Muscle of leg (tissue), 16 donors: Measurements from ENCODE around the gene VDAC2. TPM values are rescaled to one million over a fixed set of nuclear protein-coding genes. Genes with fewer than 3 reads are reported as not detected.
A peak's percentile ranks its signal among the peaks of the same experiment; 100 is the strongest.

Source experiments
- DNase-seq: peaks from one replicate; pipeline ENCODE4 v3.0.0; 2013
- H3K27ac ChIP-seq: one replicate; pipeline ENCODE4 v1.5.1; 2013; ENCODE audit warnings: mild to moderate bottlenecking, low read length, control low read depth
- H3K27me3 ChIP-seq: one replicate; pipeline ENCODE4 v1.6.1; 2013; ENCODE audit warnings: low read length; ENCODE audit not compliant: control insufficient read depth, insufficient read depth
- H3K36me3 ChIP-seq: one replicate; pipeline ENCODE4 v1.6.1; 2013; ENCODE audit warnings: low read length; ENCODE audit not compliant: control insufficient read depth, insufficient read depth
- H3K4me1 ChIP-seq: one replicate; pipeline ENCODE4 v1.6.1; 2013; ENCODE audit warnings: low read length; ENCODE audit not compliant: control insufficient read depth, insufficient read depth
- H3K4me3 ChIP-seq: one replicate; pipeline ENCODE4 v1.5.1; 2013; ENCODE audit warnings: low read length, control low read depth
- H3K9me3 ChIP-seq: replicated peaks from 2 replicates; pipeline ENCODE4 v1.6.1; 2013; ENCODE audit warnings: low read depth, low read length; ENCODE audit not compliant: control insufficient read depth
- WGBS: methylation state at CpG from one replicate; pipeline ENCODE4 v1.1.5; 2013; ENCODE audit warnings: missing lambda C conversion rate; ENCODE audit not compliant: insufficient coverage; 5-methylcytosine and 5-hydroxymethylcytosine counted together
- long read RNA-seq, 11 donors: transcript quantifications; one replicate each; lab custom pipeline, GENCODE V29; 2026
- polyA plus RNA-seq, 8 donors: library from polyadenylated mRNA; unstranded; fragments of 120-200 nt; gene quantifications; one replicate each; pipeline versions ENCODE4 v1.2.1 to v1.2.3, GENCODE V29; 2013; ENCODE audit warnings: inconsistent platforms in 1 of 8, low replicate concordance in 1 of 8; ENCODE audit not compliant: insufficient read length in 8 of 8, insufficient read depth in 1 of 8
- total RNA-seq: library from RNA; stranded (reverse); fragments of 120-200 nt; gene quantifications from one replicate; pipeline ENCODE4 v1.2.4, GENCODE V29; 2013

The VDAC2 gene, protein sequence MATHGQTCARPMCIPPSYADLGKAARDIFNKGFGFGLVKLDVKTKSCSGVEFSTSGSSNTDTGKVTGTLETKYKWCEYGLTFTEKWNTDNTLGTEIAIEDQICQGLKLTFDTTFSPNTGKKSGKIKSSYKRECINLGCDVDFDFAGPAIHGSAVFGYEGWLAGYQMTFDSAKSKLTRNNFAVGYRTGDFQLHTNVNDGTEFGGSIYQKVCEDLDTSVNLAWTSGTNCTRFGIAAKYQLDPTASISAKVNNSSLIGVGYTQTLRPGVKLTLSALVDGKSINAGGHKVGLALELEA
- total RNA-seq (186 TPM), polyA plus RNA-seq (100 to 1,000 TPM; 236 to 334 (median 279) TPM)
- long read RNA-seq, donor 1, transcript VDAC2-203 (10 exons, 1,557 nt) = major isoform, 56 of 71 reads
- long read RNA-seq, donor 1, partial matches to known transcripts = 10 of 71 reads
- long read RNA-seq, donor 1, other reads (novel, unspliced or antisense) = 0 of 71 reads
- long read RNA-seq, donor 2, transcript VDAC2-203 (10 exons, 1,557 nt) = major isoform, 22 of 23 reads
- long read RNA-seq, donor 2, partial matches to known transcripts = 0 of 23 reads
- long read RNA-seq, donor 2, other reads (novel, unspliced or antisense) = 0 of 23 reads
- long read RNA-seq, donor 3, transcript VDAC2-203 (10 exons, 1,557 nt) = major isoform, 159 of 203 reads
- long read RNA-seq, donor 3, partial matches to known transcripts = 38 of 203 reads
- long read RNA-seq, donor 3, other reads (novel, unspliced or antisense) = 5 of 203 reads
- long read RNA-seq, donor 4, transcript VDAC2-203 (10 exons, 1,557 nt) = major isoform, 76 of 85 reads
- long read RNA-seq, donor 4, partial matches to known transcripts = 9 of 85 reads
- long read RNA-seq, donor 4, other reads (novel, unspliced or antisense) = 0 of 85 reads
- long read RNA-seq, donor 5, transcript VDAC2-203 (10 exons, 1,557 nt) = major isoform, 237 of 409 reads
- long read RNA-seq, donor 5, partial matches to known transcripts = 148 of 409 reads
- long read RNA-seq, donor 5, other reads (novel, unspliced or antisense) = 21 of 409 reads
- long read RNA-seq, donor 6, transcript VDAC2-203 (10 exons, 1,557 nt) = major isoform, 186 of 276 reads
- long read RNA-seq, donor 6, partial matches to known transcripts = 89 of 276 reads
- long read RNA-seq, donor 6, other reads (novel, unspliced or antisense) = 0 of 276 reads
- long read RNA-seq, donor 7, transcript VDAC2-203 (10 exons, 1,557 nt) = major isoform, 128 of 201 reads
- long read RNA-seq, donor 7, partial matches to known transcripts = 72 of 201 reads
- long read RNA-seq, donor 7, other reads (novel, unspliced or antisense) = 0 of 201 reads
- long read RNA-seq, donor 8, transcript VDAC2-203 (10 exons, 1,557 nt) = major isoform, 120 of 214 reads
- long read RNA-seq, donor 8, partial matches to known transcripts = 83 of 214 reads
- long read RNA-seq, donor 8, other reads (novel, unspliced or antisense) = 5 of 214 reads
- long read RNA-seq, donor 9, transcript VDAC2-203 (10 exons, 1,557 nt) = major isoform, 91 of 168 reads
- long read RNA-seq, donor 9, partial matches to known transcripts = 76 of 168 reads
- long read RNA-seq, donor 9, other reads (novel, unspliced or antisense) = 0 of 168 reads
- long read RNA-seq, donor 10, transcript VDAC2-203 (10 exons, 1,557 nt) = major isoform, 185 of 232 reads
- long read RNA-seq, donor 10, partial matches to known transcripts = 32 of 232 reads
- long read RNA-seq, donor 10, other reads (novel, unspliced or antisense) = 15 of 232 reads
- long read RNA-seq, donor 11, transcript VDAC2-203 (10 exons, 1,557 nt) = major isoform, 138 of 164 reads
- long read RNA-seq, donor 11, partial matches to known transcripts = 25 of 164 reads
- long read RNA-seq, donor 11, other reads (novel, unspliced or antisense) = 0 of 164 reads

DNA sequence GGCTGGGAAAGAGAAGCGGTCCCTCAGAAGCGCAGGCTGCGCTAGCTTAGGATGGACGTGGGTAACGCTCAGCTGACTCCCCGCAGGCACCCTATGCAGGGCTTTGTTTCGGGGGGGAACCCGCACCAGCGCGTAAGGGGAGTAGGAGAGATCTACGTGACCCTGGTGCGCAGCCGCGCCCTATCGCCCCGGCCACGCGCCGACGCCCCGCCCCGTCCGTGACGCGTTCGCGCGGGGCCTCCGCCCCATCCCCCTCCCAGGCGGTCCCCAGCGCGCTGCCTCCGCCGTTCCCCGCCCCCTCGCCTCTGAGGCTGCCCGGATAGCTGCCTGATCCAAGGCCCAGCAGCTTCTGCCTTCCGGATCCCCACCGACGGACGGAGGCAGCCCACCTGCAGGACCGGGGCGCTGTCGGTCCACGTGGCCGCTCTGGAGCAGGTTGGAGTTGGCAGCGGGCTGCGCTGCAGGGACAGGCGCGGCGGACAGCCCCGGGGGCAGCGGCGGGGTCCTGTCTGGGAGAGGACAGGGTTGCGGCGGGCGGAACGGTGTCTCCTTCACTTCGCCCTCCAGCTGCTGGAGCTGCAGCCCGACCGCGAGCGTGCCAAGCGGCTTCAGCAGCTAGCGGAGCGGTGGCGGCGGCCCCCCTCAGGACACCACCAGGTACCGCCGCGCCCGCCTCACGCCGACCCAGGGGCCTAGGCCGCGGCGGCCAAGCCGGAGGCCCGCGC is at the start of gene VDAC2:
Gene VDAC2, plus strand, starts transcription at position 515 of the 725 bp plus-strand sequence. CDS start 363 bp downstream, outside the sequence.
- under 1% methylated on average over 79 of the region's 80 CpGs for WGBS
- no peaks in the 10 kb centered on the region for H3K27me3 ChIP-seq
- no peaks in the 10 kb centered on the region for H3K9me3 ChIP-seq
- peaks cover 25% of the 10 kb centered on the region for H3K36me3 ChIP-seq
- H3K4me1 ChIP-seq = peaks cover 17% of the 10 kb centered on the region
- peak within 1 kb of the TSS; percentile 99 for H3K27ac ChIP-seq
- peak; percentile 95 for DNase-seq
- peak within 1 kb of the TSS; percentile 81 for H3K4me3 ChIP-seq

DNA sequence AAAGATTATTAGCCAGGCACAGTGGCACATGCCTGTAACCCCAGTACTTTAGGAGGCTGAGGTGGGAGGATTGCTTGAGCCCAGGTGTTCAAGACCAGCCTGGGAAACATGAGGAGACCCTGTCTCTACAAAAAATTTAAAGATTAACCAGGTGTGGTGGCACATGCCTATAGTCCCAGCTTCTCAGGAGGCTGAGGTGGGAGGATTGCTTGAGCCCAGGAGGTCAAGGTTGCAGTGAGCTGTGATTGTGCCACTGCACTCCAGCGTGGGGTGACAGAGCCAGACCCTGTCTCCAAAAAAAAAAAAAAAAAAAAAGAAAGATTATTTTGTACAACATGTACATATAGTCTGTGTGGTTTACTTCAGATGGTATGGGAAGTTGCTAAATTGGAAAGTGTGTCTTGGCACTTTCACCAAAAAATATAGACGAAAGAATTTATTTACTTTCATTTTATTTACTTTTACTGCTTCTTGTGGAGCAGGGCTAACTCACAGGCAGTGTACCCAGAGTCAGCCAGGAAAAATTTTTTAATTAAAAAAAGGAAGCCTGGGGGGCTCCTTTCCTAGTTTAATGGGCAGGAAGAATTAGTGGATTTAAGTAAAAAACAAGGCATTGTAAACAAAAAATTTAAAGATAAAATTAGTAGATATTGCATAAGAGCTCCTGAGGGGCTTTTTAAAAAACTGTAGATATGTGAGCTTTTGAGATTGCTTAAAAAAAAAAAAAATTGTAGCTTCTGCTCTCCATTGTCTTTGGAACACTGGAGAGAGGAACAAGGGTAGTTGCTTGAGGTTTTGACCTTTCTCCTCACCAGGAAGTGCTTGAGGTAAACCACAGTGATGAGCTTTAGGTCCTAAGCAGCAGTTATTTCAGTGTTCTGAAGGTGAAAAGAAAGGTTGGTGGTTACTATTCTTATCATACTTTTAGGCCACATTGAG is 44.6 kb upstream of the VDAC2 start:
- DNase-seq = no peak
- no CpG with 5 or more reads among the region's 2 CpGs for WGBS
- peaks cover 10% of the 10 kb centered on the region for H3K36me3 ChIP-seq
- no peak overlapping the region for H3K4me3 ChIP-seq
- H3K4me1 ChIP-seq = no peaks in the 10 kb centered on the region
- H3K9me3 ChIP-seq = no peaks in the 10 kb centered on the region
- H3K27me3 ChIP-seq = no peaks in the 10 kb centered on the region
- no peak overlapping the region for H3K27ac ChIP-seq

DNA sequence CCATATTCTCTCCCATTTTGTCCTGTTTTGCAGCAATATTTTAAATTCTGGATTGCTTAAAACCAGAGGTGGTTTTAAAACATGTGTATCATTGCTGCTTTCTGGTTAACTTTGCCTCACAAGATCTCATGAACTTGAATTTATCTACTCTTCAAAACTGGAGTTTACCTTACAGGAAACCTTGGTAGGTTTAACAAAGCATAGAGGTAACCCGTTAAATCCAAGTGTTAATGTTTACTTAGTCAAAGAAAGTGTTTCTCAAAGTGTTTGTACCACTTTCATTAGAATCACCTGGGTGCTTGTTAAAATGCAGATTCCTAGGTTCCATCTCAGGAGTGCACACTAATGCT is 44.0 kb upstream of the VDAC2 start:
- no CpG with 5 or more reads among the region's 1 CpG for WGBS
- no peaks in the 10 kb centered on the region for H3K4me1 ChIP-seq
- H3K27me3 ChIP-seq = no peaks in the 10 kb centered on the region

DNA sequence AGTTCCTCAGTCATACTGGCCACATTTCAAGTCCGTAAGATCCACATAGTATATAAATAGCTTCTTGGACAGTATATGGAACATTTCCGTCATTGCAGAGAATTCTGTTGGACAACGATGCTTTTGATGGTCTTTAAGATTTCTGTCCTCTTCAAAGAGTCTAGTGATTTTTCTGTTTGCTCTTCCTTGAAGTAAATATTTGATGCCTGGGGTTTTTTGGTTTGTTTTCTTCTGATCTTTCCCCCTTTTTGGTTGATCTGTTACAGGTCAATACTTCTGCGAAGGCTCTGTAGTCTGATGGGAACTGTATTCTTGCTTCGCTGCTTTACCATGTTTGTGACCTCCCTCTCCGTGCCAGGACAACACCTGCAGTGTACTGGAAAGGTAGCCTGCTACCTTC is 42.3 kb upstream of the VDAC2 start:
- Histone ChIP-seq H3K4me1 (no peaks in the 10 kb centered on the region), H3K4me3 (no peak overlapping the region), H3K9me3 (no peaks in the 10 kb centered on the region), H3K27ac (no peak overlapping the region), H3K36me3 (peaks cover 10% of the 10 kb centered on the region), H3K27me3 (no peaks in the 10 kb centered on the region)
- WGBS = no CpG with 5 or more reads among the region's 6 CpGs
- no peak for DNase-seq

More for the DNA sequence above, 44.0 kb upstream of the VDAC2 start:
- no peak overlapping the region for H3K27ac ChIP-seq
- H3K36me3 ChIP-seq = peaks cover 10% of the 10 kb centered on the region
- no peak for DNase-seq
- H3K4me3 ChIP-seq = no peak overlapping the region
- H3K9me3 ChIP-seq = no peaks in the 10 kb centered on the region

DNA sequence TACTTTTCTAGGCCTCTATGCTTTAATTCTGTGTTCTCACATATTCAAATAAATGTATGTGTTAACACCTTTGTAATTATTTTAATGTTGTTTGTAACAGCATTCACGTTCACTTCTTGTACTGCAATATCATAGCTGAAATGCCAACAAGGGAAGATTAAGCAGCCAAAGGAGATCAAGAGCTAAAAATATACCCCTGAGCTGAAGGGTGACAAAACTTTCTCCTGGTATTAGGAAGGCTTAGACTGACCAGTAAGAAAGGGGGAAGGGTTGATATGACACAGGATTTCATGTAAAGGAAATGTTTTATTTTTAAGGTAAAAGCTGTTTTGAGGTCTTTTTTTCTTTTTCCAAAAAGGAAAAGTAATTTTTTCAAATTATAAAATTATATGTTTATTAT is 40.4 kb upstream of the VDAC2 start:
- DNase-seq = peak; percentile 35
- no peaks in the 10 kb centered on the region for H3K4me1 ChIP-seq
- H3K27ac ChIP-seq = no peak overlapping the region
- H3K27me3 ChIP-seq = no peaks in the 10 kb centered on the region
- WGBS = no CpG with 5 or more reads among the region's 1 CpG
- H3K36me3 ChIP-seq = peaks cover 13% of the 10 kb centered on the region
- H3K4me3 ChIP-seq = no peak overlapping the region
- no peaks in the 10 kb centered on the region for H3K9me3 ChIP-seq

DNA sequence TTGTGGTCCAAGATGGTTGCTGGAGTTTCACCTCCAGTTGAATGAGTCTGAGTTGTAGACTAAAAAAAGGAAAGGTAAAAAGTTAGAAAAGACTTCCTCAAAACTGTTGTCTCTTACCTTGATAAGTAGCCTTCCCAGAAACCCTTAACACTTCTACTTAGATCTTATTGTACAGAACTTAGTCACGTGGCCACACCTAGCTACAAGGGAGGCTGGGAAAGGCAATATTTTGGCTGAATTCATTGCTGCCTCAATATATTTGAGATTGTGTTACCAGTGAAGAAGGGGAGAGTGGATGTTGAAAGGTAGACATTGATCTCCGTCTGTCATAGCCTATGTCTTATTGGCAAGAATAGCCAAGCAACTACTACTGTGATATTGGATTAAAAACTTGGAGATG is 35.5 kb upstream of the VDAC2 start:
- no peak overlapping the region for H3K4me3 ChIP-seq
- H3K4me1 ChIP-seq = no peaks in the 10 kb centered on the region
- WGBS = 83% methylated on average over 1 of the region's 2 CpGs
- DNase-seq = no peak
- no peak overlapping the region for H3K27ac ChIP-seq
- H3K36me3 ChIP-seq = peaks cover 17% of the 10 kb centered on the region
- no peaks in the 10 kb centered on the region for H3K9me3 ChIP-seq
- no peaks in the 10 kb centered on the region for H3K27me3 ChIP-seq

DNA sequence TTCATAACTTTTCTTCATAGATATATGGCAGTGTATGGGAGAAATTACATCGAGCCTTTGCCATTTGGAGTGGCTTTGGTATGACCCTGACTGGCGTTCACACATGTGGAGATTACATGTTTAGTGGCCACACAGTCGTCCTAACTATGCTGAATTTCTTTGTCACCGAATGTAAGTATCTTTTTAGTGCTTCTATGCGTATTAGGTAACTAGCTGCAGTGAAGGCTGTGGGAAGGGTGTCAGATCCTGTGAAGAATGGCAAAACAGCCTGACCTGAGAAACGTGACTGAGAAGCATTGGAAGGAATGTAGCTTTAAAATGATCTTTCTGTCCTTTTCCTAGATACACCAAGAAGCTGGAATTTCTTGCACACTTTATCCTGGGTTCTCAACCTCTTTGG is 34.5 kb upstream of the VDAC2 start:
- peaks cover 17% of the 10 kb centered on the region for H3K36me3 ChIP-seq
- no peaks in the 10 kb centered on the region for H3K9me3 ChIP-seq
- 98% methylated on average over 4 of the region's 6 CpGs for WGBS
- H3K4me1 ChIP-seq = no peaks in the 10 kb centered on the region
- DNase-seq = no peak
- no peak overlapping the region for H3K27ac ChIP-seq
- no peak overlapping the region for H3K4me3 ChIP-seq
- H3K27me3 ChIP-seq = no peaks in the 10 kb centered on the region

DNA sequence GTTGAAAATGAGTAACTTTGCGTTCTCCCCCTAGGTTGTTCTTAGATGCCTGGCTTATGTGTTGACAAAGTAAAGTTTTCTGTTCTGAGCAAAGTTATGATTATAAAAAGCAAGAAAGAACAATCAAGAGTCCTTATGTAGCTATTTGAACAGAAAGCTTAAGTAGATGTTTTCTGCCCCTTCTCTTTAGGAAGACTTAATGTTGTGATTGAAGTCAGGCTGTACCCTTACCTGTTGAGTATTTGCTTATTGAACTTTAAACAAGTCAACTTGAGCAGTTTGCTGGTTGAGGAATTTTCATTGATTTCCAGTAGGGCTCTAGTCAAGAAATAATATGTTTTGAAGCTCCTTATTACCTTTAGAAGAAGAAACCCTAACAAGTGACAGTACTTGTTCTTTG is 33.9 kb upstream of the VDAC2 start:
- no peak for DNase-seq
- no peaks in the 10 kb centered on the region for H3K27me3 ChIP-seq
- no CpG with 5 or more reads among the region's 1 CpG for WGBS
- no peak overlapping the region for H3K4me3 ChIP-seq
- no peaks in the 10 kb centered on the region for H3K4me1 ChIP-seq
- H3K27ac ChIP-seq = no peak overlapping the region
- no peaks in the 10 kb centered on the region for H3K9me3 ChIP-seq
- H3K36me3 ChIP-seq = peaks cover 17% of the 10 kb centered on the region
